ENCODE measurements around the gene MAPKAP1.

The MAPKAP1 gene

DNA sequence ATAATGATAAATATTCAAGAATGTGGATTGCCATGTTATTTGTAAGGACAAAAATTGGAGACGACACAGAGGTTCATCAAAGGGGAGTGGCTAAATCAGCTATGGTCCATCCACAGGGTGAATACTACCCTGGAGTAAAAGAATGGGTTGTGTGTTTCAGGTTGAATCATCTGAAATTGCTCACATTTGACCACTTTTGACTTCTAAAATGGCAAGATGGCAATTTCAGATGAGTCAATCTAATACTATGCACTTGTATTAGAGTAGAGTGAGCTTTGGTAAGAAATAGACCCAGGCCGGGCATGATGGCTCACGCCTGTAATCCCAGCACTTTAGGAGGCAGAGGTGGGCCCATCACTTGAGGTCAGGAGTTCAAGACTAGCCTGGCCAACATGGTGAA lies 313.6 kb downstream of the MAPKAP1 start:
- no peak for DNase-seq

- DNase-seq = no peak
Observed at GRCh38 chr9:125391704-125392103, 315.3 kb downstream of the MAPKAP1 start.

DNA sequence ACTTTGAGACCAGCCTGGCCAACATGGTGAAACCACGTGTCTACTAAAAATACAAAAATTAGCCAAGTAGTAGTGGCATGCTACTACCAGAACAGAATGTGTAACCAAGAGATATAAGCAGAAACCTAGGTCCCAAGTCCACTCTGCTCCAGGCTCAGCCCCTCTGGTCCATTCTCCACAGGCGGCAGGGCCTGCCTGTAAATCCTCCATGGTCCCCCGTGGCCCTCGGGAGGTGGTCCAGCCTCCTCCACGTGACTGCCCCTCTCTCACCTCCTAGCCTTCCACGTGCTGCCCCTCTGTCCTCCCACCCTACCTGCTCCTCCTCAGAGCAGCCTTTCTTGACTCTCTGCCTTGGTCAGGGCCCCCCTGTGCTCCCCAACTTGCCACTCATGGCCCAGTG lies 318.0 kb downstream of the MAPKAP1 start:
- no peak for DNase-seq

GRCh38 chr9:125387861-125388524 lies 319.0 kb downstream of the MAPKAP1 start:
- no peak for DNase-seq
